HepG2 (cell line): Measurements from ENCODE around the gene CACNA2D3. TPM values are rescaled to one million over a fixed set of nuclear protein-coding genes. Genes with fewer than 3 reads are reported as not detected.

Experiments
- ATAC-seq: fragments of 200-7000 bp; cut with Tn5 transposase; 3 replicates; pipeline ENCODE4 v1.9.1; 2020; ENCODE audit warnings: mild to moderate bottlenecking, moderate library complexity
- BruUV-seq: library from RNA; stranded (reverse); fragments of 400-500 nt; replicated peaks from 2 replicates; lab custom pipeline; 2021; lab: Mats Ljungman, UMichigan
- CTCF ChIA-PET: fragments of 300-600 bp; formaldehyde crosslinking; extraction: SDS; loops from one replicate; lab custom pipeline; 2021; ENCODE audit warnings: low total read pairs, inconsistent platforms, low intra/inter-chr PET ratio; lab: Yijun Ruan, JAX
- POLR2A ChIA-PET: fragments of 350-600 bp; sonication (Branson Sonifier 250); formaldehyde crosslinking; loops from one replicate; lab custom pipeline; 2020; ENCODE audit warnings: antibody characterized with exemption, inconsistent platforms; lab: Yijun Ruan, JAX
- DNase-seq: peaks from one replicate; pipeline ENCODE4 v3.0.0-alpha.2; 2015; ENCODE audit warnings: low spot score
- FAIRE-seq: peaks from 3 replicates; lab custom pipeline; 2011; peaks lifted over from hg19 to GRCh38; lab: Jason Lieb, UNC
- H2AFZ ChIP-seq: one replicate; pipeline ENCODE4 v1.6.1; 2011; ENCODE audit warnings: low read length, inconsistent platforms
- H3K27ac ChIP-seq: fragments of 300-600 bp; 3 replicates; pipeline ENCODE4 v1.8.0; 2011; ENCODE audit warnings: mixed run types, mild to moderate bottlenecking, mixed read lengths, low read length, inconsistent platforms; ENCODE audit not compliant: insufficient read depth; ENCODE audit errors: extremely low read length
- H3K27me3 ChIP-seq, 2 experiments: fragments of 200-600 bp in 1 of 2; 2 replicates in 1 of 2; 3 replicates in 1 of 2; pipeline versions ENCODE4 v1.6.0 to v1.8.0; 2011; ENCODE audit warnings: low read length in 2 of 2, mild to moderate bottlenecking in 2 of 2, moderate library complexity in 2 of 2, inconsistent platforms in 1 of 2; ENCODE audit not compliant: insufficient read depth in 2 of 2, control insufficient read depth in 1 of 2
- H3K36me3 ChIP-seq, 2 experiments: fragments of 200-600 bp in 1 of 2; replicated peaks in 1 of 2; 2 replicates in 1 of 2; 3 replicates in 1 of 2; pipeline versions ENCODE4 v1.5.1 to v1.8.0; 2011; ENCODE audit warnings: low read length in 2 of 2, inconsistent platforms in 1 of 2; ENCODE audit not compliant: insufficient read depth in 2 of 2, control insufficient read depth in 1 of 2
- H3K4me1 ChIP-seq: 2 replicates; pipeline ENCODE4 v1.5.1; 2012; ENCODE audit warnings: low read length, inconsistent platforms; ENCODE audit not compliant: insufficient read depth
- H3K4me2 ChIP-seq: 2 replicates; pipeline ENCODE4 v1.6.0; 2011; ENCODE audit warnings: low read depth, low read length, inconsistent platforms
- H3K4me3 ChIP-seq, 3 experiments: fragments of 200-600 bp in 1 of 3; sonication (generic), shearing (Covaris generic) in 1 of 3; replicated peaks in 1 of 3; 2 replicates each; pipeline ENCODE4 v1.5.1; 2011 to 2016; ENCODE audit warnings: low read length in 3 of 3, inconsistent platforms in 2 of 3, low read depth in 2 of 3, mild to moderate bottlenecking in 2 of 3, control low read depth in 1 of 3, mixed read lengths in 1 of 3; ENCODE audit not compliant: insufficient read depth in 1 of 3
- H3K79me2 ChIP-seq: one replicate; pipeline ENCODE4 v1.6.1; 2011; ENCODE audit warnings: low read length, inconsistent platforms; ENCODE audit not compliant: insufficient read depth
- H3K9ac ChIP-seq: 2 replicates; pipeline ENCODE4 v1.6.0; 2011; ENCODE audit warnings: mild to moderate bottlenecking, low read depth, low read length, inconsistent platforms; ENCODE audit not compliant: insufficient read depth
- H3K9me3 ChIP-seq: 2 replicates; pipeline ENCODE4 v1.5.1; 2012; ENCODE audit warnings: mild to moderate bottlenecking, low read length
- H4K20me1 ChIP-seq: 2 replicates; pipeline ENCODE4 v1.6.0; 2011; ENCODE audit warnings: inconsistent platforms, mild to moderate bottlenecking, low read length, moderate library complexity; ENCODE audit not compliant: insufficient read depth
- ADNP ChIP-seq: sonication (generic); formaldehyde crosslinking; IDR thresholded peaks from 2 replicates; pipeline ENCODE4 v1.4.0; 2020; ENCODE audit warnings: missing genetic modification reagents
- ELF4 ChIP-seq: sonication (generic); formaldehyde crosslinking; IDR thresholded peaks from 2 replicates; pipeline ENCODE4 v1.5.0; 2020; ENCODE audit warnings: missing genetic modification reagents, mild to moderate bottlenecking, moderate library complexity, borderline replicate concordance
- GATA4 ChIP-seq: sonication (generic); IDR thresholded peaks from 2 replicates; pipeline ENCODE4 v1.6.1; 2016; ENCODE audit warnings: antibody characterized with exemption, low read depth, borderline replicate concordance
- HDAC2 ChIP-seq: sonication (generic); formaldehyde crosslinking; IDR thresholded peaks from 2 replicates; pipeline ENCODE4 v1.4.0; 2020; ENCODE audit warnings: missing genetic modification reagents
- HMGA1 ChIP-seq: sonication (generic); formaldehyde crosslinking; conservative IDR thresholded peaks from 2 replicates; pipeline ENCODE4 v1.4.0; 2020; ENCODE audit warnings: missing genetic modification reagents
- HNRNPL ChIP-seq: fragments of 200-400 bp; formaldehyde crosslinking; IDR thresholded peaks from 2 replicates; pipeline ENCODE4 v1.6.1; 2017; ENCODE audit warnings: mild to moderate bottlenecking, low read depth, low read length
- HOXA9 ChIP-seq: sonication (generic); formaldehyde crosslinking; IDR thresholded peaks from 2 replicates; pipeline ENCODE4 v1.8.1; 2022; ENCODE audit warnings: missing genetic modification reagents, mild to moderate bottlenecking, moderate library complexity, borderline replicate concordance
- KAT7 ChIP-seq: IDR thresholded peaks from 2 replicates; pipeline ENCODE4 v1.6.1; 2018; ENCODE audit warnings: borderline replicate concordance, missing compliant biosample characterization
- NR3C1 ChIP-seq: sonication (generic); formaldehyde crosslinking; IDR thresholded peaks from 2 replicates; pipeline ENCODE4 v1.4.0; 2020; ENCODE audit warnings: missing genetic modification reagents
- PCBP1 ChIP-seq: fragments of 200-400 bp; formaldehyde crosslinking; IDR thresholded peaks from 2 replicates; pipeline ENCODE4 v1.6.1; 2017; ENCODE audit warnings: mild to moderate bottlenecking, low read depth, low read length, borderline replicate concordance
- SMAD3 ChIP-seq: sonication (generic); formaldehyde crosslinking; IDR thresholded peaks from 2 replicates; pipeline ENCODE4 v1.4.0; 2020; ENCODE audit warnings: missing genetic modification reagents
- THYN1 ChIP-seq: sonication (generic); formaldehyde crosslinking; IDR thresholded peaks from 2 replicates; pipeline ENCODE4 v1.8.1; 2023; ENCODE audit warnings: low read depth, mild to moderate bottlenecking, moderate library complexity, missing genetic modification reagents, borderline replicate concordance
- ZFY ChIP-seq: sonication (generic); formaldehyde crosslinking; IDR thresholded peaks from 2 replicates; pipeline ENCODE4 v1.4.0; 2020; ENCODE audit warnings: missing genetic modification reagents
- ZIK1 ChIP-seq: sonication (generic); formaldehyde crosslinking; IDR thresholded peaks from 2 replicates; pipeline ENCODE4 v1.5.0; 2020; ENCODE audit warnings: mild to moderate bottlenecking, low read depth, missing genetic modification reagents, borderline replicate concordance
- ZNF138 ChIP-seq: sonication (generic); formaldehyde crosslinking; IDR thresholded peaks from 2 replicates; pipeline ENCODE4 v1.5.0; 2020; ENCODE audit warnings: mild to moderate bottlenecking, low read depth, missing genetic modification reagents
- ZNF20 ChIP-seq: sonication (generic); formaldehyde crosslinking; IDR thresholded peaks from 2 replicates; pipeline ENCODE4 v1.4.0; 2020; ENCODE audit warnings: mild to moderate bottlenecking, moderate library complexity, missing genetic modification reagents
- ZNF274 ChIP-seq: sonication (generic); formaldehyde crosslinking; IDR thresholded peaks from 2 replicates; pipeline ENCODE4 v1.5.1; 2020; ENCODE audit warnings: mild to moderate bottlenecking, missing genetic modification reagents
- ZNF510 ChIP-seq: sonication (generic); formaldehyde crosslinking; IDR thresholded peaks from 2 replicates; pipeline ENCODE4 v1.4.0; 2020; ENCODE audit warnings: low read depth, mild to moderate bottlenecking, missing genetic modification reagents
- WGBS: methylation state at CpG from one replicate; pipeline ENCODE4 v1.1.6; 2017; ENCODE audit warnings: low lambda C conversion rate; 5-methylcytosine and 5-hydroxymethylcytosine counted together
- in situ Hi-C: cut with HindIII; loops from 2 replicates; pipeline ENCODE4 v1.10.0; 2017; ENCODE audit warnings: low pct_unique_long_range_greater_than_20kb; ENCODE audit not compliant: extremely low pct_ligation_motif_present
- intact Hi-C: fragments of 100-400 bp; cut with micrococcal nuclease; formaldehyde crosslinking; loops from one replicate; pipeline ENCODE4 v1.10.0; 2022; ENCODE audit not compliant: unreplicated experiment
- polyA plus RNA-seq, 8 experiments: library from polyadenylated mRNA; depleted of rRNA in 3 of 8; stranded (reverse) in 7 of 8; unstranded in 1 of 8; fragments of >200 nt; fragmentation: Illumina TruSeq in 4 of 8; extraction: Trizol in 4 of 8; gene quantifications; 2 replicates each; pipeline versions ENCODE4 v1.2.1 to v1.2.3, GENCODE V29; 2011 to 2016; ENCODE audit warnings: low read depth in 4 of 8, missing spikeins in 1 of 8, mixed read lengths in 1 of 8; ENCODE audit not compliant: insufficient read depth in 1 of 8
- total RNA-seq, 5 experiments: library from RNA; depleted of rRNA; stranded (reverse); fragments of >200 nt; fragmentation: Illumina TruSeq; extraction: Trizol; gene quantifications; 2 replicates each; pipeline ENCODE4 v1.2.3, GENCODE V29; 2016; ENCODE audit warnings: low read depth in 1 of 5
- TF ChIP-seq, protein P1 (sequence below): sonication (generic); formaldehyde crosslinking; IDR thresholded peaks from 2 replicates; pipeline ENCODE4 v1.4.0; 2020; ENCODE audit warnings: missing genetic modification reagents, borderline replicate concordance

CACNA2D3 gene
- total and polyA plus RNA-seq, 2 of the 13 experiments (the other 11 are each of a cell fraction or from before 2014, with no cell fraction given), result not detected

DNA sequence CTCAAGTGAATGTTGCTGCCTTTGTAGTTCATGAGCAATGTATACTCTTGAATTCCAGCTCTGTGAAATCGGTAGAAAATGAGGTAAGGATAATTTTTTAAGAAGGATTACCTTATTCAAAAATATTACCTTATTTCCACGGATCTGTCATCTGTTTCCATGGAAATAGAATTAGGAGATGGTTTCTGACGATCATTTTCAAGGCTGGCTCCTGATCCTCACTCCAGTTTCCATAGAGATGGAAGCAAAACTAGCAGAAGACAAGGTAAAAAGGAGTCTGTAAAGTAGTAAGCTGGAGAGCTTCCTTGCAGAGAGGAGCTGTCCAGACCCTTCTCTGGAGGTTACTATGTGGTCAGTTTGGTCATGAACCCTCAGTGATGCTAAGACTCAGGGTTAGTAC lies 55.5 kb downstream of the CACNA2D3 start:
- H3K9ac ChIP-seq, result no peak overlapping the region
- H3K79me2 ChIP-seq, result no peaks in the 10 kb centered on the region
- no peak for TF ChIP-seq SMAD3 (CRISPR knock-in tag)
- no peak for TF ChIP-seq ZIK1 (CRISPR knock-in tag)
- TF ChIP-seq PCBP1, result no peak
- no peak for TF ChIP-seq HNRNPL
- TF ChIP-seq HMGA1 (CRISPR knock-in tag), result no peak
- TF ChIP-seq KAT7 (CRISPR knock-in tag), result no peak
- no peak for TF ChIP-seq ZNF20 (CRISPR knock-in tag)
- TF ChIP-seq HDAC2 (CRISPR knock-in tag), result no peak
- in situ Hi-C loops, result no loop called here
- DNase-seq (no peak), FAIRE-seq (no peak), ATAC-seq (no peak)
- H4K20me1 ChIP-seq, result no peaks in the 10 kb centered on the region
- H3K9me3 ChIP-seq, result no peaks in the 10 kb centered on the region
- BruUV-seq, result no TSS peak
- no peak overlapping the region for H3K4me3 ChIP-seq
- peaks cover 0 to 3% of the 10 kb centered on the region in 2 experiments; a peak in 1 of 5 replicates for H3K27me3 ChIP-seq
- no peak overlapping the region for H2AFZ ChIP-seq
- intact Hi-C loops, result no loop called here
- H3K4me2 ChIP-seq, result no peak overlapping the region
- H3K36me3 ChIP-seq, result no peaks in the 10 kb centered on the region
- ChIA-PET POLR2A (no interaction called here), CTCF (no interaction called here)
- H3K27ac ChIP-seq, result no peak overlapping the region
- H3K4me1 ChIP-seq, result no peaks in the 10 kb centered on the region
- WGBS, result 0% methylated on average over 3 of the region's 3 CpGs

DNA sequence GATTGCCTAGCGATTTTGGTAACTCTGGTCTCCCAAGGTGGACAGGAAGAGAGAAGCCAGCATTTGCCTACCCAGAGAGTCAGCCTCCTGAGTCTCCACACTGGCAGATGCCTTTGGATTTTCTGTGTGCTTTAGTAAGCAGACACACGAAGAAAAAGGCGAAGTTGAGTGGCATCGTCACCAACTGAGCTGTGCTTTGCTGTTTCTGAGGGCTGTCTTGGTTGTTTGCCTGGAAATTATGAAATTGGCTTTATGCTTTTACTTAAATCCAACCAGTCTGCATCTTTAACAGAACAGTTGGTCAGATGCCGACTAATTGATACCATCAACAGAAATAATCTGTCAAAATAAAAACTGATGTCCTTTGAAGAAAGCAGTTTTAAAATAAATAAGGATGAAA lies 56.0 kb downstream of the CACNA2D3 start:
- in situ Hi-C loops (no loop called here), intact Hi-C loops (no loop called here)
- Histone ChIP-seq H3K79me2 (no peaks in the 10 kb centered on the region), H4K20me1 (no peaks in the 10 kb centered on the region), H3K4me3 (no peak overlapping the region), H2AFZ (no peak overlapping the region), H3K27me3 (peaks cover 0 to 3% of the 10 kb centered on the region in 2 experiments; a peak in 1 of 5 replicates), H3K4me2 (no peak overlapping the region), H3K27ac (no peak overlapping the region), H3K9me3 (no peaks in the 10 kb centered on the region), H3K4me1 (no peaks in the 10 kb centered on the region), H3K9ac (no peak overlapping the region), H3K36me3 (no peaks in the 10 kb centered on the region)
- BruUV-seq, result no TSS peak
- POLR2A ChIA-PET, result no interaction called here
- FAIRE-seq (no peak), ATAC-seq (no peak), DNase-seq (no peak)
- 0% methylated on average over 4 of the region's 5 CpGs for WGBS
- CTCF ChIA-PET, result no interaction called here
- TF ChIP-seq HOXA9 (CRISPR knock-in tag) (no peak), GATA4 (no peak), ZNF510 (CRISPR knock-in tag) (no peak), ZNF138 (CRISPR knock-in tag) (no peak), ELF4 (no peak), THYN1 (no peak), ZFY (CRISPR knock-in tag) (no peak), NR3C1 (no peak), ADNP (CRISPR knock-in tag) (no peak), ZNF274 (CRISPR knock-in tag) (no peak)
- TF ChIP-seq, protein P1, sequence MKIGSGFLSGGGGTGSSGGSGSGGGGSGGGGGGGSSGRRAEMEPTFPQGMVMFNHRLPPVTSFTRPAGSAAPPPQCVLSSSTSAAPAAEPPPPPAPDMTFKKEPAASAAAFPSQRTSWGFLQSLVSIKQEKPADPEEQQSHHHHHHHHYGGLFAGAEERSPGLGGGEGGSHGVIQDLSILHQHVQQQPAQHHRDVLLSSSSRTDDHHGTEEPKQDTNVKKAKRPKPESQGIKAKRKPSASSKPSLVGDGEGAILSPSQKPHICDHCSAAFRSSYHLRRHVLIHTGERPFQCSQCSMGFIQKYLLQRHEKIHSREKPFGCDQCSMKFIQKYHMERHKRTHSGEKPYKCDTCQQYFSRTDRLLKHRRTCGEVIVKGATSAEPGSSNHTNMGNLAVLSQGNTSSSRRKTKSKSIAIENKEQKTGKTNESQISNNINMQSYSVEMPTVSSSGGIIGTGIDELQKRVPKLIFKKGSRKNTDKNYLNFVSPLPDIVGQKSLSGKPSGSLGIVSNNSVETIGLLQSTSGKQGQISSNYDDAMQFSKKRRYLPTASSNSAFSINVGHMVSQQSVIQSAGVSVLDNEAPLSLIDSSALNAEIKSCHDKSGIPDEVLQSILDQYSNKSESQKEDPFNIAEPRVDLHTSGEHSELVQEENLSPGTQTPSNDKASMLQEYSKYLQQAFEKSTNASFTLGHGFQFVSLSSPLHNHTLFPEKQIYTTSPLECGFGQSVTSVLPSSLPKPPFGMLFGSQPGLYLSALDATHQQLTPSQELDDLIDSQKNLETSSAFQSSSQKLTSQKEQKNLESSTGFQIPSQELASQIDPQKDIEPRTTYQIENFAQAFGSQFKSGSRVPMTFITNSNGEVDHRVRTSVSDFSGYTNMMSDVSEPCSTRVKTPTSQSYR (CRISPR knock-in tag), result no peak
